Naive B cell (primary cell): ENCODE data around the gene CCNDBP1. TPM values are rescaled to one million over a fixed set of nuclear protein-coding genes. Genes with fewer than 3 reads are reported as not detected.
A peak's percentile ranks its signal among the peaks of the same experiment; 100 is the strongest.
"Not testable (repeated sequence)": the region's sequence is repeated elsewhere in the genome, so short reads cannot be mapped to it uniquely, and the experiment has no call there.

ENCODE experiments used
- ATAC-seq, 2 donors: fragments of 150-1000 bp; cut with Tn5 transposase; 2 replicates each; pipeline ENCODE4 v1.10.0; 2021; ENCODE audit warnings: low read depth in 2 of 2, mild to moderate bottlenecking in 2 of 2, moderate library complexity in 2 of 2
- DNase-seq: peaks from one replicate; pipeline ENCODE4 v3.0.0; 2022
- H3K27ac Mint-ChIP-seq, 6 donors: one replicate each; pipeline ENCODE4 v1.8.0; 2020 to 2022; ENCODE audit warnings: mild to moderate bottlenecking in 6 of 6, mixed read lengths in 6 of 6, moderate library complexity in 5 of 6, inconsistent platforms in 2 of 6
- H3K27me3 Mint-ChIP-seq, 3 donors: one replicate each; pipeline ENCODE4 v1.8.0; 2021 to 2022; ENCODE audit warnings: mixed read lengths in 3 of 3, mild to moderate bottlenecking in 1 of 3
- H3K36me3 Mint-ChIP-seq, 2 donors: one replicate each; pipeline ENCODE4 v1.8.0; 2020 to 2022; ENCODE audit warnings: mixed read lengths in 2 of 2, inconsistent platforms in 1 of 2, mild to moderate bottlenecking in 1 of 2
- H3K4me1 Mint-ChIP-seq, 3 donors: one replicate each; pipeline ENCODE4 v1.8.0; 2020 to 2022; ENCODE audit warnings: mixed read lengths in 3 of 3, inconsistent platforms in 1 of 3, mild to moderate bottlenecking in 1 of 3, moderate library complexity in 1 of 3
- H3K4me3 Mint-ChIP-seq, 8 donors: one replicate each; pipeline ENCODE4 v1.8.0; 2020 to 2022; ENCODE audit warnings: mild to moderate bottlenecking in 8 of 8, mixed read lengths in 8 of 8, moderate library complexity in 8 of 8, inconsistent platforms in 2 of 8
- H3K9me3 Mint-ChIP-seq, 7 donors: one replicate each; pipeline ENCODE4 v1.8.0; 2020 to 2022; ENCODE audit warnings: mixed read lengths in 7 of 7, mild to moderate bottlenecking in 5 of 7, inconsistent platforms in 2 of 7, moderate library complexity in 1 of 7
- polyA plus RNA-seq, 6 donors: library from polyadenylated mRNA; unstranded; fragments of 300-500 nt; fragmentation: Illumina TruSeq; gene quantifications; one replicate each; pipeline ENCODE4 v1.2.3, GENCODE V29; 2021; ENCODE audit warnings: low read depth in 6 of 6

Gene CCNDBP1
- polyA plus RNA-seq, 6 donors from 2014 or later, result 188 to 255 (median 234) TPM

DNA sequence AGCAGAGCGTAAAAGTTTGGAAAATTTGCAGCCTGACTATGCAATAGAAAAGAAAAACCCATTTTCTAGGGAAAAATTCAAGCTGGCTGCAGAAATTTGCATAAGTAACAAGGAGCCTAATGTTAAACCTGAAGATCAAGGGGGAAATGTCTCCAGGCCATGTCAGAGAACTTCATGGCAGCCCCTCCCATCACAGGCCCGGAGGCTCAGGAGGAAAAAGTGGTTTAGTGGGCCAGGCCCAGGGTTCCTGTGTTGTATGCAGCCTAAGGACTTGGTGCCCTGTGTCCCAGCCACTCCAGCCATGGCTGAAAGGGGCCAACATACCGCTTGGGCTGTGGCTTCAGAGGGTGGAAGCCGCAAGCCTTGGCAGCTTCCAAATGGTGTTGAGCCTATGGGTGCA is 13.4 kb downstream of the CCNDBP1 start:
- H3K27me3 Mint-ChIP-seq, DNase-seq, H3K27ac Mint-ChIP-seq, ATAC-seq, H3K4me3 Mint-ChIP-seq: not testable (repeated sequence)
- H3K9me3 Mint-ChIP-seq, result peaks cover 0 to 16% (median 10%) of the 10 kb centered on the region in 7 donors
- peaks cover 12 to 22% (median 15%) of the 10 kb centered on the region in 3 donors for H3K4me1 Mint-ChIP-seq
- peaks cover 18 to 28% of the 10 kb centered on the region in 2 donors for H3K36me3 Mint-ChIP-seq

GRCh38 chr15:43198992-43199391 is 13.8 kb downstream of the CCNDBP1 start:
- peaks cover 18 to 28% of the 10 kb centered on the region in 2 donors for H3K36me3 Mint-ChIP-seq
- H3K4me3 Mint-ChIP-seq, result no peak overlapping the region
- no peak overlapping the region for H3K27ac Mint-ChIP-seq
- peaks cover 13 to 23% (median 16%) of the 10 kb centered on the region in 3 donors for H3K4me1 Mint-ChIP-seq
- peaks cover 0 to 16% (median 10%) of the 10 kb centered on the region in 7 donors for H3K9me3 Mint-ChIP-seq
- ATAC-seq, result no peak
- no peak for DNase-seq
- H3K27me3 Mint-ChIP-seq, result no peaks in the 10 kb centered on the region

DNA sequence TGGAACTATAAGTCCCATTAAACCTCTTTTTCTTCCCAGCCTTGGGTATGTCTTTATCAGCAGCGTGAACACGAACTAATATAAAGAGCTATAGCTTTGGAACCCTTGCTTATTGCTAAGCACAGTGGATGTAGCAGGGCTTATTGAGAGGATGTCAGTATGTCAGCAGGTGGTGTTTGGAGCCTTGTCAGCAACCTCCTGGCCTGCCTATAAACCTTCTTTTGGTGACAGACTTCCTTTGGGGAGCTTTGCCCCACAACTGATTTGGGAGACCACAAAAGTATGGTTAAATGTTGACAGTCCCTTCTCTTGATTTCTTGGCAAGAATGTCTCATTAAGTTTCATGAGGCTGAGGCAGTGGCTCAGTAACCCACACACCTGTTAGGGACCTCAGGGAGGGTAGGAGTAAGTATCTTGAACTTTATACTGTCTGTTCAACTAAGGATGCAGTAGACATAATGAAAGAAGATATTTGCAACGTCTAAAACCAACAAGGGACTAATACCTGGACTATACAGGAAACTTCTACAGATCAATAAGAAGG is 14.8 kb downstream of the CCNDBP1 start:
- Mint-ChIP-seq H3K27ac (peak overlapping the region in 1 of 6 donors; percentile 17), H3K9me3 (peaks cover 0 to 16% (median 10%) of the 10 kb centered on the region in 7 donors), H3K36me3 (peaks cover 18 to 23% of the 10 kb centered on the region in 2 donors), H3K27me3 (no peaks in the 10 kb centered on the region), H3K4me3 (no peak overlapping the region), H3K4me1 (peaks cover 22 to 29% (median 22%) of the 10 kb centered on the region in 3 donors)
- DNase-seq (no peak), ATAC-seq (no peak)

- ATAC-seq, result peak; percentile 55 to 63
- Mint-ChIP-seq H3K4me1 (peaks cover 7 to 13% (median 10%) of the 10 kb centered on the region in 3 donors), H3K27ac (peak overlapping the region in 2 of 6 donors; percentile 5 to 43), H3K36me3 (no peaks in the 10 kb centered on the region), H3K9me3 (peaks cover 0 to 7% (median 2%) of the 10 kb centered on the region in 7 donors), H3K4me3 (peak overlapping the region in 1 of 8 donors; percentile 4), H3K27me3 (peaks cover 5 to 16% (median 14%) of the 10 kb centered on the region in 3 donors)
- DNase-seq, result peak; percentile 11
Observed at GRCh38 chr15:43204016-43204901, 19.1 kb downstream of the CCNDBP1 start.

GRCh38 chr15:43206054-43206453 is 20.9 kb downstream of the CCNDBP1 start:
- no peak for DNase-seq
- Mint-ChIP-seq H3K27ac (peak overlapping the region in 3 of 6 donors; percentile 9 to 74 (median 33)), H3K36me3 (no peaks in the 10 kb centered on the region), H3K4me3 (no peak overlapping the region), H3K9me3 (no peaks in the 10 kb centered on the region), H3K27me3 (peaks cover 8 to 30% (median 30%) of the 10 kb centered on the region in 3 donors), H3K4me1 (peaks cover 7 to 13% (median 10%) of the 10 kb centered on the region in 3 donors)
- no peak for ATAC-seq

- Mint-ChIP-seq H3K4me1 (peaks cover 7 to 12% (median 10%) of the 10 kb centered on the region in 3 donors), H3K4me3 (no peak overlapping the region), H3K27me3 (peaks cover 8 to 31% (median 30%) of the 10 kb centered on the region in 3 donors), H3K36me3 (no peaks in the 10 kb centered on the region), H3K27ac (no peak overlapping the region), H3K9me3 (no peaks in the 10 kb centered on the region)
- DNase-seq (no peak), ATAC-seq (no peak)
Observed at GRCh38 chr15:43207024-43207423, 21.8 kb downstream of the CCNDBP1 start.

GRCh38 chr15:43208052-43209002 is 23.1 kb downstream of the CCNDBP1 start:
- peaks cover 6 to 10% (median 7%) of the 10 kb centered on the region in 3 donors for H3K4me1 Mint-ChIP-seq
- no peak overlapping the region for H3K4me3 Mint-ChIP-seq
- H3K36me3 Mint-ChIP-seq, result no peaks in the 10 kb centered on the region
- DNase-seq (no peak), ATAC-seq (no peak)
- no peak overlapping the region for H3K27ac Mint-ChIP-seq
- H3K27me3 Mint-ChIP-seq, result peaks cover 8 to 31% (median 30%) of the 10 kb centered on the region in 3 donors
- no peaks in the 10 kb centered on the region for H3K9me3 Mint-ChIP-seq

DNA sequence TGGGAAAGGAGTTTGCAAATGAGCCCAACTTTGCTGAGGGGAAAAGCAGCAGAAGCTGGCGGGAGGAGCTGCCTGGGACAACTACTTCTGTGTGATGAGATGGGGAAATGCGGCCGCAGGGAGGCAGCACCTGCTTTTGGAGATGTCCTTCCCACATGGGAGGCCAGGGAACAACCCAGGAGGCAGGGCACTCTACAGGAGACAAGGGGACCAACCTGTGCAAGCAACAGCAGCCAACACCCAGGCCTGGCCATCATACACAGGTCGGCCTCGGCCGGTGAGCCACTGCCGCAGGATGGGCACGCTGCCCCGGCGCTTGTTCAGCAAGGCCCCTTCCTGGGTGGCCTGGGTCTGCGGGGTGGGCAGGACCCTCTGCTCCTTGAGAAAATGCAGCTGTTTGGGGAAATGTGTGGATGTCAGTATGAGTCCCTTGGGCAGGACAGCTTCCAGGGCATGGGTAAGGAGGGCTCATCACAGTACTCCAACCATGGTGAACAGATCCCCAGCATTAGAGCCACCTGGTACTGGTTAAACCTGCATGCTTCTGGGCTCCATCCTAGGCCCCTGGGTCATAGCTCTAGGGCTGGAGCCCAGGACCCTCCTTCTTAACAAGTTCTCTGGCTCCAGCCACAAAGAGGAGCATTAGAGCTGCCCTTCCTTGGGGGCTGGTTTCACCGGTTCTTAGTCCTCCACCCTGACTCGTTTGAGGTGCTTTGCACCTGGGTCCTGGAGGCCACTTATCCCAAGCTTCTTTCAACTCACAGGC is 24.0 kb downstream of the CCNDBP1 start:
- no peak for DNase-seq
- H3K27me3 Mint-ChIP-seq, result peaks cover 8 to 31% (median 30%) of the 10 kb centered on the region in 3 donors
- H3K9me3 Mint-ChIP-seq, result no peaks in the 10 kb centered on the region
- no peak overlapping the region for H3K4me3 Mint-ChIP-seq
- H3K4me1 Mint-ChIP-seq, result peaks cover 4 to 7% (median 4%) of the 10 kb centered on the region in 3 donors
- no peak overlapping the region for H3K27ac Mint-ChIP-seq
- no peak for ATAC-seq
- H3K36me3 Mint-ChIP-seq, result no peaks in the 10 kb centered on the region

GRCh38 chr15:43210172-43210745 is 25.1 kb downstream of the CCNDBP1 start:
- no peak overlapping the region for H3K27ac Mint-ChIP-seq
- H3K36me3 Mint-ChIP-seq, result no peaks in the 10 kb centered on the region
- no peak for DNase-seq
- ATAC-seq, result no peak
- no peak overlapping the region for H3K4me3 Mint-ChIP-seq
- peaks cover 8 to 31% (median 30%) of the 10 kb centered on the region in 3 donors for H3K27me3 Mint-ChIP-seq
- H3K9me3 Mint-ChIP-seq, result no peaks in the 10 kb centered on the region
- H3K4me1 Mint-ChIP-seq, result no peaks in the 10 kb centered on the region

- ATAC-seq, result no peak
- H3K27ac Mint-ChIP-seq, result peak overlapping the region in 2 of 6 donors; percentile 57 to 76
- no peak overlapping the region for H3K4me3 Mint-ChIP-seq
- H3K9me3 Mint-ChIP-seq, result no peaks in the 10 kb centered on the region
- no peak for DNase-seq
- no peaks in the 10 kb centered on the region for H3K4me1 Mint-ChIP-seq
- no peaks in the 10 kb centered on the region for H3K36me3 Mint-ChIP-seq
- peaks cover 8 to 31% (median 30%) of the 10 kb centered on the region in 3 donors for H3K27me3 Mint-ChIP-seq
Observed at GRCh38 chr15:43210807-43211206, 25.6 kb downstream of the CCNDBP1 start.

GRCh38 chr15:43211224-43211735 is 26.1 kb downstream of the CCNDBP1 start:
- H3K27ac Mint-ChIP-seq, result no peak overlapping the region
- no peaks in the 10 kb centered on the region for H3K9me3 Mint-ChIP-seq
- no peaks in the 10 kb centered on the region for H3K36me3 Mint-ChIP-seq
- H3K4me1 Mint-ChIP-seq, result no peaks in the 10 kb centered on the region
- ATAC-seq (no peak), DNase-seq (no peak)
- no peak overlapping the region for H3K4me3 Mint-ChIP-seq
- peaks cover 13 to 31% (median 30%) of the 10 kb centered on the region in 3 donors for H3K27me3 Mint-ChIP-seq

DNA sequence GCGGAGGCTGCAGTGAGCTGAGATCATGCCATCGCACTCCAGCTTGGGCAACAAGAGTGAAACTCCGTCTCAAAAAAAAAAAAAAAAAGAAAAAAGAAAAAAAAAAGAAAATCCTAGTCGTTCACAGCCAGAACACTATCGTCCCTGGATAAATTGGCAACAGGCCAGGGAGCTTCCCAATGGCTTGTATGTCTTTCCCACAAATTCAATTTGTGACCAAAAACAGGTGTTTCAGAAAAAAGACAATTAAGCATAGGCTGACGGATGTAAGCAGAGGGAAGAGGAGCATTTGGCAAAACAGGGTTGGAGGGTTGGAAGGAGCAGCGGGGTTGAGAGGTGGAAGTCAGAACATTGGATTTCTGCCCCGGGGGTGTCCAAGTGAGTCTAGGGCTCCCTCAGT is 27.1 kb downstream of the CCNDBP1 start:
- Mint-ChIP-seq H3K36me3 (no peaks in the 10 kb centered on the region), H3K27ac (peak overlapping the region in 1 of 6 donors; percentile 62), H3K9me3 (peaks cover 0 to 6% (median 2%) of the 10 kb centered on the region in 7 donors), H3K4me3 (no peak overlapping the region), H3K27me3 (peaks cover 14 to 31% (median 30%) of the 10 kb centered on the region in 3 donors), H3K4me1 (no peaks in the 10 kb centered on the region)
- DNase-seq, result no peak
- ATAC-seq, result no peak
